HG02623 (cell line): ENCODE results near the gene GRIN2C.
"Not testable (repeated sequence)": the region's sequence is repeated elsewhere in the genome, so short reads cannot be mapped to it uniquely, and the experiment has no call there.

ENCODE experiments used
- ATAC-seq: cut with Tn5 transposase; IDR thresholded peaks from one replicate; pipeline ENCODE4 v1.9.1; 2021; ENCODE audit warnings: moderate library complexity; ENCODE audit not compliant: unreplicated experiment

The GRIN2C gene

GRCh38 chr17:74859459-74860228, at the start of gene GRIN2C:
GRIN2C (minus strand) TSS chr17:74859885; CDS start chr17:74855092, 4,793 bp downstream.
- ATAC-seq = no peak

DNA sequence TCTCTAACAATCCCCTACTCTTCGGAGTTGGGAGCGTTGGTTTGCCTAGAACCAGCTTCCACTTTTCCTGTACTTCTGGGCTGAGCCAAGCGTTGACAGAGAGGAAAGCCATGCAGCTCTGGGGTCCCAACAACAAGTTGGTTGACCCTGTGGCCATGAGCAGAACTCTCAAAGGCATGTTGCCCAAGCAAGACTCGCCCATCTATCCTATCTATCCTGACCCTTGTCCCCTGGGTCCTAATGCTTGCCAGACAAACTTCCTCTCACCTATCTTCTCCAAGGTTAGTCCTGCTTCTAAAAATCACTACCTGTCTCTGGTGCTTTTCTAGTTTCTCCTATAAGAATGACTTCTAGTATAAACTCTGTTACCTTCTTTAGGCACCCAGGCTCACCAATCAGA, 49.4 kb upstream of the GRIN2C start:
- ATAC-seq = not testable (repeated sequence)

- ATAC-seq = no peak
Measured at GRCh38 chr17:74907012-74907411, 47.3 kb upstream of the GRIN2C start.

- ATAC-seq = not testable (repeated sequence)
Measured at GRCh38 chr17:74906214-74906793, 46.6 kb upstream of the GRIN2C start.

DNA sequence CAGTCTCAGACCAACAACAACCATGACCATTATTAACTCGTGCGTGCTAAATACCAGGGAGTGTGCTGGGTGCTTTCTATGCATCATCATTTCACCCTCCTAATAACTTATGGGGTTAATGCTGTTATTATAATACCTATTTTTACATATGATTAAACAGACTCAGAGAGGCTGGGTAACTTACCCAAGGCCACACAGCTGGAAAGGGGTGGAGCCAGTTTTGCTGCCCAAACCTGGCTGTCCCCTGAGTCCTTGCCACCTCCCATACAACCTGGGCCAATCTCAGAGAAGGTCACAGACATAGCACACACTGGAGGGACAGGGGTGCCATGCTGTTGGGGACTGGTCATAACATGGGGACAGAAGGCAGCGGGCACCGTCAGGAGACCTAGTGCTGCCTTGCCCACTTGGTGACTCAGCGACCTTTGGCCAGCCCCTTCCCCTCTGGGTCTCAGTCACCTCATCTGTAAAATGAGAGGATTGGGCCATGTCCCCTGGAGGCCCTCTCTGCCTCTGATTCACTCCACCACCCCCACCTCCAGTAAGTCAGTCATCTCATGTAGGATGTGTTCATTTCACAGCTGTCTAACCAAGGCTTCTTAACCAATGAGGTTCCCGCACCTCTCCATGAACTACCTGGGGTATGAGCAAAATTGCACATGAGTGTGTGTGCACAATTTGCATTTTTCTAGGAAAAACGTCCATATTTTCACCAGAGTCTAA, 45.2 kb upstream of the GRIN2C start:
- no peak for ATAC-seq

- ATAC-seq = no peak
Measured at GRCh38 chr17:74903671-74904070, 44.0 kb upstream of the GRIN2C start.

- ATAC-seq = no peak
Measured at GRCh38 chr17:74903034-74903433, 43.3 kb upstream of the GRIN2C start.

GRCh38 chr17:74901353-74902135, 41.9 kb upstream of the GRIN2C start:
- no peak for ATAC-seq

DNA sequence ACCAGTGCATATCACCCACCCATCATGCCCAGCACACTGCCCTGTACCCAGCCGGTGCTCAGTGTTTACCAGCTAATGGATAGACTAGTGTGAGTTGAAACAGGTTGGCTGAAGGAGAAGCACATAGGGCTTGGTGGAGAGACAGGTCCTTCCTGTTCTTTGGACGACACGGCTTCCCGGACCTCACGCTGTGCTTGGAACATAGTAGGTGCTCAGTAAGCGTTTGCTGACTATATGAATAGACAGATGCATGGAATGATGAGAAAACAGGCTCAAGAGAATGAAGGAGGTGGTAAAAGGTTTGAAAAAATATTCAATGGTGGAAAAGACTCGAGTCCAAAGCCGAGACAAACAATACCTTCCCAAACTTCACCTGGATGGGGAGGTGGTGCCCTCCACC, 40.5 kb upstream of the GRIN2C start:
- ATAC-seq = no peak

GRCh38 chr17:74898376-74898946, 38.8 kb upstream of the GRIN2C start:
- ATAC-seq = no peak

- no peak for ATAC-seq
Measured at GRCh38 chr17:74893936-74894671, 34.4 kb upstream of the GRIN2C start.

GRCh38 chr17:74892974-74893911, 33.6 kb upstream of the GRIN2C start, which contains the start of gene FADS6:
FADS6 (minus strand) TSS chr17:74893633; CDS start chr17:74893595, 38 bp downstream.
- ATAC-seq = no peak

DNA sequence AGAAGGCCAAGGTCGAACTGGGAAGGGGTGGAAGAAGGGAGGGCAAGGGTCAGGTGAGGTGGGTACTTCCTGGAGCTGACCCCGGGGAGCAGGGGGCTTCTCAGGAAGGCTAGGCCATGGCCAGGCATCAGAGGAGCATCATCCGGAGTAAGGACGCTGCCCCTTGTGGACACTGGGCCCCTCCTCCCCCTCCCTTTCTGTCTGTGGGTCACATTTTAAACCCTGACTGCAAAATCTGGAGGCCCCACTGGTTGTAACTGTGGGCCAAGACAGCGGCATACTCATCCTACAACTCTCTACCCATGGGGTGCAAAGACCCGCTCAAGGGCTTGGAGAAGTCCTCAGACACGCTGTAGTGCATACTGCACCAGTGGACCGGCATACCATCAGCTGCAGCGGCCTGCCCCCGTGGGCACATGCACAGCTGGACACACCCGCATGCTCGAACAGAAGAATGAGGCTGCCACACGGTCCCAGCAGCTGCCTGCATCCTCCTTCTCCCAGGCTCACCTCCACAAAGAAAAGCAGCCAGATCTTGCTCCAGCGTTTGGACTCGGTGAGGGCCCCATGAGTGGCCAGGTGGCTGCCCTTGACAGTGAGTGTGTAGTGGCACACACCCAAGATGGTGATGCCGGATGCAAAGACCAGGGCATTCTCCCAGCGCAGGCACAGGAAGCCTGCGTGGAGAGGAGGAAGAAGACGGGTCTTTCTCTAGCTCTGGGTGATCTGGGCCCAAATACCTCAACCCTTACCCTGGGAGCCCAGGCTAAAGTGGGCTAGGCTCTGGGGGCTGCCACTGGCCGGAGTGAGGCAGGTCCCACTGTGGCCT, 32.5 kb upstream of the GRIN2C start:
- no peak for ATAC-seq

GRCh38 chr17:74890554-74890953, 30.9 kb upstream of the GRIN2C start:
- ATAC-seq = no peak

GRCh38 chr17:74888469-74888868, 28.8 kb upstream of the GRIN2C start:
- no peak for ATAC-seq

DNA sequence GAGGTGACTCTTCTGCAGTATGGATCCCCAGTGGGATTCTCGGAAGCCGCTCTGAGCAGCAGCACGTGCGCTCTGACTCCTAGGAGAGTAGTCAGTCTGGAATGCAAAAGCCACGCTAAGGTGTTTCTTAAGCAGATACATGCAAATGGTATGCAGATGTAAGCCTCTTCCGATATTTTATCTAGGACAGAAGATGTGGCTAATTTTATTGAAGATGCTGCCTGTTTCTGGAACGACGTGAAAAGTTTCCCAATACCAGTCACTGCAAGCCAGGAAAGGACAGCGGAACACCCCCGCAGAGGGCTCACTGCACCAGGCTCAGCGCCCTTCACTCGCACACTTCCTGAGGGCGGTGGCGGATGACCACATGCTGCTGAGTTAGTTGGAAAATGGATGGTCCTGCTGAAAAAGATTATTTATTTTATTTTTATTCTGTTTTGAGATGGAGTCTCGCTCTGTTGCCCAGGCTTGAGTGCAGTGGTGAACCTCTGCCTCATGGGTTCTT, 23.6 kb upstream of the GRIN2C start:
- ATAC-seq = no peak

GRCh38 chr17:74882517-74883240, 23.0 kb upstream of the GRIN2C start:
- ATAC-seq = no peak
